IPS-18a (cell line): ENCODE data around the gene GAB2.

Source experiments
- H3K27ac ChIP-seq: one replicate; pipeline ENCODE4 v1.5.1; 2013; ENCODE audit warnings: low read length
- H3K27me3 ChIP-seq: one replicate; pipeline ENCODE4 v1.6.1; 2013; ENCODE audit warnings: mild to moderate bottlenecking, low read length; ENCODE audit not compliant: control insufficient read depth, insufficient read depth
- H3K36me3 ChIP-seq: one replicate; pipeline ENCODE4 v1.6.1; 2013; ENCODE audit warnings: low read depth, low read length; ENCODE audit not compliant: control insufficient read depth
- H3K4me1 ChIP-seq: one replicate; pipeline ENCODE4 v1.6.1; 2013; ENCODE audit warnings: low read depth, low read length; ENCODE audit not compliant: control insufficient read depth
- H3K4me3 ChIP-seq: one replicate; pipeline ENCODE4 v1.5.1; 2013; ENCODE audit warnings: low read length
- H3K9ac ChIP-seq: one replicate; pipeline ENCODE4 v1.6.1; 2013; ENCODE audit warnings: mild to moderate bottlenecking, low read length, moderate library complexity
- H3K9me3 ChIP-seq: one replicate; pipeline ENCODE4 v1.6.1; 2013; ENCODE audit warnings: low read depth, low read length; ENCODE audit not compliant: control insufficient read depth

The GAB2 gene

DNA sequence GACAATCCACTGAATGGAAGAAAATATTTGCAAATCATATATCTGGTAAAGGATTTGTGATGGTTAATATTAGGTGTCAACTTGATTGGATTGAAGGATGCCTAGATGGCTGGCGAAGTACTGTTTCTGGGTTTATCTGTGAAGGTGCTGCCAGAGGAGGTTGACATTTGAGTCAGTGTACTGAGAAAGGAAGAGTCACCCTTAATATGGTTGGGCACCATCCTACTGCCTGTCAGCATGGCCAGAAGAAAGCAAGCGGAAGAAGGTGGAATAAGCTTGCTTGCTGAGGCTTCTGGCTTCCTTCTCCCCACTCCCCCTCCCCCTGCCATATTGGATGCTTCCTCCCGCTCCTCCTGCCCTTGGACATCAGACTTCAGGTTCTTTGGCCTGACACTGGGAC lies 101.9 kb downstream of the GAB2 start:
- no peaks in the 10 kb centered on the region for H3K9me3 ChIP-seq
- no peaks in the 10 kb centered on the region for H3K36me3 ChIP-seq
- no peak overlapping the region for H3K4me3 ChIP-seq
- H3K9ac ChIP-seq, result no peak overlapping the region
- H3K27ac ChIP-seq, result no peak overlapping the region
- H3K4me1 ChIP-seq, result no peaks in the 10 kb centered on the region
- H3K27me3 ChIP-seq, result no peaks in the 10 kb centered on the region

DNA sequence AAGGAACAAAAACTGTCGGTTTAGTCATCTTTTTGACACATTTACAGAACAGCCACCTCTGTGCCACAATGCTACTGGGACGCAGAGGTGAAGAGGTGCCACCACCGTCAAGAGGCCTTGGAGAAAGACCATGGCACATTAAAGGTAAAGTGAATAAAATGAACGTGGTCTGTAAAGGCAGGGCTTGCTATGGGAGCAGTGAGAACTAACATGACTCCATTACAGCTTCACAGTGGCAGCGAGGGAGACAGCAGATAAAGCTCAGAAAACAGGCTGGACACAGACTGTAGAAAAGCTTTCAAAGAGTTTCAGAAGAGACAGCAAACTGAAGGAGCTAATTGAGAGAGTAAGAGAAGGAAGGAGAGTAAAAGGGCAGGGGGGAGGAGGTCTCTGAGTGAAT lies 102.9 kb downstream of the GAB2 start:
- H3K9me3 ChIP-seq, result no peaks in the 10 kb centered on the region
- no peaks in the 10 kb centered on the region for H3K36me3 ChIP-seq
- H3K9ac ChIP-seq, result no peak overlapping the region

DNA sequence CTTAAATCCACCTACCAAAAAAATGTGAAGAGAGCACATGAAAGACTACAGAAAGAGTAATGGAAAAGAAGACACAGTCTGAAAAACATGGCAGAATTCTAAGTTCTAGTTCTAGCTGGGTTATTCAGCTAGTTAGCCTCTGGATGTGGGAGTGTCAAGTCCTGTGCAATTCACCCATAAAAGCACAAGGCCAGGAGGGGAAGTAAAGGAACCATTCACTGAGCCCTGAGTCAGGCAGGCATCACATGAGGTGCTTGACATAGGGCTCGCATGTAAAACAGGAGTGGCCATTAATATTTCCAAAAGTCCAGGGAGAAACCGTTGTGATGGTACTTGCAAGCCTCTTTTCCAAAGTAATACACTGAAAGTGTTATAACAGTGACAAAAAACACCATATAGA lies 103.7 kb downstream of the GAB2 start:
- H3K36me3 ChIP-seq, result no peaks in the 10 kb centered on the region
- H3K9me3 ChIP-seq, result no peaks in the 10 kb centered on the region
- H3K4me3 ChIP-seq, result no peak overlapping the region
- H3K27me3 ChIP-seq, result no peaks in the 10 kb centered on the region
- no peaks in the 10 kb centered on the region for H3K4me1 ChIP-seq
- no peak overlapping the region for H3K9ac ChIP-seq
- no peak overlapping the region for H3K27ac ChIP-seq

More for the DNA sequence above, 102.9 kb downstream of the GAB2 start:
- no peak overlapping the region for H3K27ac ChIP-seq
- no peak overlapping the region for H3K4me3 ChIP-seq
- H3K4me1 ChIP-seq, result no peaks in the 10 kb centered on the region
- no peaks in the 10 kb centered on the region for H3K27me3 ChIP-seq

DNA sequence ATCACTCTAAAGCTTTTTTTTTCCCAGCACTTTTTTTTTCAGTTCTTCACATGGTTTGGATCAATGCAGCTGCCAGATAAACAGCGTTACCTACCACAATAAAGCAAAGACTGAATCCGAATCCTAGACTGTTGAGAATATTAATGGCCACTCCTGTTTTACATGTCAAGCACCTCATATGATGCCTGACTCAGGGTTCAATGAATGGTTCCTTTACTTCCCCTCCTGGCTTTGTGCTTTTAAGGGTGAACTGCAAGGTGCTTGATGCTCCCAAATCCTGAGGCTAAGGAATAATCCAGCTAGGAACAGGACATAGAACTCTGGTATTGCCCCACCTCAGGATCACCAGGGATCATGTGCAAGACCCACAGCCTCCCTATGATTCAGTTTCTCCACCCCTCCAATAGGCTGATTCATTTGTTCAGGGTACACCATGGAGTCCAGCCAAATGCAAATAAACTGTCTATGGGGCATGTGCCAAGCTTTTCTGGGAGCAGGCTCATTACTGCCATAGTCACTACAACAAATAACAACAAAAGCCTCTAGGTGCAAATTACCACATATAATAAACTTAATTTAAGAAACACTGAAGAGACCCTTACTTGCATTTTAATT lies 104.3 kb downstream of the GAB2 start:
- H3K4me3 ChIP-seq, result no peak overlapping the region
- H3K36me3 ChIP-seq, result no peaks in the 10 kb centered on the region
- H3K27me3 ChIP-seq, result no peaks in the 10 kb centered on the region
- no peak overlapping the region for H3K9ac ChIP-seq
- H3K9me3 ChIP-seq, result no peaks in the 10 kb centered on the region
- H3K27ac ChIP-seq, result no peak overlapping the region
- H3K4me1 ChIP-seq, result no peaks in the 10 kb centered on the region

DNA sequence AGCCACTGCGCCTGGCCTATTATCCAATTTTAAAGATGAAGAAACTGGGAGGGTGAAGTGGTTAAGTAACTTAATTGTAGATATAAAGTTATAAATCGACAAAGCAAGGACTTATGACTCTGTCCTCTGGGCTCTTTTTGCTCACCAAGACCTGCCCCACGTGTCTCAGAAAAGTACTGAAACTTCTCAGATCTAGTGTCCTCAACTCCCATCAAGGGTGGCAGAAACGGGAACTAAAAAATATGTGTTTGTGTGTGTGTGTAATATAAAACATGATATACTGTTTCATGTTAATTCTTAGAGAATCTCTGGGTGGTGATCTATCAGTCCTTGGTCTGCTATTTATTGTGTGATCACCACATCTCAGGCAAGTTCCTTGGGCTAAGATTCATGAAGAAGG lies 104.9 kb downstream of the GAB2 start:
- Histone ChIP-seq H3K9ac (no peak overlapping the region), H3K4me3 (no peak overlapping the region), H3K4me1 (no peaks in the 10 kb centered on the region), H3K27ac (no peak overlapping the region), H3K9me3 (no peaks in the 10 kb centered on the region), H3K27me3 (no peaks in the 10 kb centered on the region), H3K36me3 (no peaks in the 10 kb centered on the region)

DNA sequence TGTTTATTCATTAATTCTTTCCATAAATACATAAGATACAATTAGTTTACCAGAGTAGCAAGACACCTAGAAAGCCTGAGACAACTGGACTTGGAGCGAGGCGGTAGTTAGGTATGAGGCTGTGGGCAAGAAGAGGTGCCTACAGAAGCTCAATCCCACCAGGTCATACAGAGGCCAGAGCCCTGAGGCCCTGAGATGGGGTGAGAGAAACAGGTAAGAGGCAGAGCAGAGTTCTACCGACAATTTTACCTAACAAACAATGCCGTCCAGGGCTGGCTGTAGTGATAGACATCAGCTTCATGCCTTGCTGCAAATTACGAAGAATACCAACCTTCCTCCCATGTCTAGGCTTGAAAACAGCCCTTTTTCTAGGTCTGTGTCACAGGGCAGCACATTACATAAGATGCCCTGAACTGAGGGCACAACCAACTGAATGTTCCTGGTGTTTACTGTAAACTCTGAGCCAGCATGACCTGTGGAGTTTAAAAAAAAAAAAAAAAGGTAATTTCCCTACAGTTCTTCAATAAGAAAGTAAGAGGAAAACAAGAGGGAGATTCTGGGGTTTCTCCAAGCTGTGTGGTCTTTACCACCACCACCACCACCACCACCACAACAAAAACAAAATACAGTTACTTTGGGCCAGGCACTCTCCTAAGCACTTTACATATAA lies 105.8 kb downstream of the GAB2 start:
- no peaks in the 10 kb centered on the region for H3K27me3 ChIP-seq
- no peak overlapping the region for H3K27ac ChIP-seq
- no peaks in the 10 kb centered on the region for H3K4me1 ChIP-seq
- no peaks in the 10 kb centered on the region for H3K9me3 ChIP-seq
- no peak overlapping the region for H3K9ac ChIP-seq
- no peak overlapping the region for H3K4me3 ChIP-seq
- H3K36me3 ChIP-seq, result no peaks in the 10 kb centered on the region

DNA sequence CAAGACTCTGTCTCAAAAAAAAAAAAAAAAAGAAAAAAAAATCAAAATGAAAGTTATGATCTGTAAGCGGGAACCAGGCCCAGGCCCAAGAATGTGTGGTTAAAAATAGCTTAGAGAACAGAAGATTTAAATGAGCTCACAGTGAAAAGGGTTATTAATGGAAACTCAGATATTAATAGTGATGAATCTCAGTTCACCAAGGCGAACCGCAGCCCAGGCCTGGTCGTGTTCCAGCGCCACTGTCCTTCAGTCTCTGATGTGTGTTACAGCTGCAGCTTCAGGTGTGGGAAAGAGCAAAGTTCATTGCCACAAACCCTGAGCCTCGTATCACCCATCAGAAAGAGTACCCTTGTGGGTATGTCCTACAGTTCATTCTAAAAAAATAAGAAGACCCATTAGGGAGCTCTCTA lies 107.1 kb downstream of the GAB2 start:
- Histone ChIP-seq H3K4me1 (no peaks in the 10 kb centered on the region), H3K27ac (no peak overlapping the region), H3K27me3 (no peaks in the 10 kb centered on the region), H3K36me3 (no peaks in the 10 kb centered on the region), H3K9me3 (no peaks in the 10 kb centered on the region), H3K9ac (no peak overlapping the region), H3K4me3 (no peak overlapping the region)

DNA sequence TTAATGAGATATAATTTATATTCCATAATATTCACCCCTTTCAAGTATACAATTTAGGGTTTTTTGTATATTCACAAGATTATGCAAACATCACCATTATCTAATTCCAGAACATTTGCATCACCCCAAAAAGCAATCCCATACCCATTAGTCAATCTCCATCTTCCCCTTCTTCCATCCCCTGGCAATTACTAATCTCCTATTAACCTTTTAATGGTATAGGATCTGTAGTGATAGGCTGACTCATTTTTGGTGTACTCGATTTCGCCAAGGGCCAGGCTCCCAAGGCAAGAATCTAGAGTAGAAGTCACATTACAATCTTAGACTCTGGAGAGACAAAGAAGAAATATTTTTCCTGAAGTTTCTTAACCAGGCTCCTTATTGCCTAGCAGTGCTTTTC lies 113.4 kb downstream of the GAB2 start:
- no peaks in the 10 kb centered on the region for H3K27me3 ChIP-seq
- H3K9ac ChIP-seq, result no peak overlapping the region
- H3K4me3 ChIP-seq, result no peak overlapping the region
- no peaks in the 10 kb centered on the region for H3K36me3 ChIP-seq
- H3K27ac ChIP-seq, result no peak overlapping the region
- no peaks in the 10 kb centered on the region for H3K9me3 ChIP-seq
- H3K4me1 ChIP-seq, result no peaks in the 10 kb centered on the region

DNA sequence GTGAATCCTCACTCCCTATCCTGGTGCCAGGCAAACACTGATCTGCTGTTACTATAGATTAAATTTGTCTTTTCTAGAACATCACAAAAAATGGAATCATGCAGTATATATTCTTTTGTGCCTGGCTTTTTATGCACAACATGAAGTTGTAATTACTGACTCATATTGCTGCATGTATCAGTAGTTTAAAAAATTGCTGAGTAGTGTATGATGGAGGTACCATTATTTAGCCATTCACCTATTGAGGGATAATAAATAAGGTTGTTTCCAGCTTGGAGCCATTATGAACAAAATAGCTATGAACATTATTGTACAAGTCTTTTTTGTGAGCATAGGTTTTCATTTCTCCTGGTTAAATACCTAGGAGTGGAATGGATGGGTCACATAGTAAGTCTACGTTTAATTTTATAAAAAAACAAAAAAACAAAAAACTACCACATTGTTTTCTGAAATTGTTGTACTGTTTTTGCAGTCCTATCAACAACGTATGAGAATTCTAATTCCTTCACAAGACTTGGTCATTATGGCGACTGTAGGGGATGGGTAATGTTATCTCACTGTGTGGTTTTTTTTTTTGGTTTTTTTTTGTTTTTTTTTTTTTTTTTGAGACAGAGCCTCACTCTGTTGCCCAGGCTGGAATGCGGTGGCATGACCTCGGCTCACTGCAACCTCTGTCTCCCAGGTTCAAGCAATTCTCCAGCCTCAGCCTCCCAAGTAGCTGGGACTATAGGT lies 117.3 kb downstream of the GAB2 start:
- H3K27ac ChIP-seq, result no peak overlapping the region
- H3K36me3 ChIP-seq, result no peaks in the 10 kb centered on the region
- no peak overlapping the region for H3K4me3 ChIP-seq
- no peaks in the 10 kb centered on the region for H3K4me1 ChIP-seq
- H3K9me3 ChIP-seq, result no peaks in the 10 kb centered on the region
- no peak overlapping the region for H3K9ac ChIP-seq
- H3K27me3 ChIP-seq, result no peaks in the 10 kb centered on the region

DNA sequence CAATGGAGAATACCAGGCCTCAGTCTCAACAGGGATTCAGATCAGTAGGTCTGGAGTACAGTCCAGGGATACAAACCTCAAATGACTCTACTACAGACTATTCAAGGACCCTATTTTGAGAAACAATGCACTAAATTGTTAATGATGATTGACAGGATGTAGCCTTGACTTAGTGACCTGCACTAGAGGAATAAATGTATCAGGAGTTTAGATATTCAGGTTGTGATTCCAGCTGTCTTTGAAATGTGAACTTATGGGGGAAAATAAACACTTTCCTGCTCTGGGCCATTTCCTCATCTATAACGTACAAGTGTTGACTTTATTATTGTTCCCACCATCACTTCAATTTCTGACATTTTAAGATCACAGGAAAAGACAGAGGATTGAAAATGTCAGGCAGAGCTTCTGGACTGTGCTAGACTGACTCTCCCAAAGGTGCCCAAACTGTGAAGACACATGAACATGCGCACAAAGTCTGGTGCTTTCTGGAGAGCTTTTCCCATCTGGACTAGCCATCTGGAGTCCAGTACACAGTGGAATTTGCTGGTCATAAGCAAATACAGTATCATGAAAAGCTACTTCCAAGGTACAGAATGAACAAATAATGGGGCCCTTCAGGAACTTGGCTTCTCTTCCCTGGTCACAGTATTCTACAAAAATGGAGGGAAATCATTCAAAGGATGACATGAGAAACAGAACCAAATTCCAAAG lies 118.5 kb downstream of the GAB2 start:
- no peak overlapping the region for H3K4me3 ChIP-seq
- H3K36me3 ChIP-seq, result no peaks in the 10 kb centered on the region
- H3K27ac ChIP-seq, result no peak overlapping the region
- H3K27me3 ChIP-seq, result no peaks in the 10 kb centered on the region
- H3K9ac ChIP-seq, result no peak overlapping the region
- H3K4me1 ChIP-seq, result no peaks in the 10 kb centered on the region
- H3K9me3 ChIP-seq, result no peaks in the 10 kb centered on the region

DNA sequence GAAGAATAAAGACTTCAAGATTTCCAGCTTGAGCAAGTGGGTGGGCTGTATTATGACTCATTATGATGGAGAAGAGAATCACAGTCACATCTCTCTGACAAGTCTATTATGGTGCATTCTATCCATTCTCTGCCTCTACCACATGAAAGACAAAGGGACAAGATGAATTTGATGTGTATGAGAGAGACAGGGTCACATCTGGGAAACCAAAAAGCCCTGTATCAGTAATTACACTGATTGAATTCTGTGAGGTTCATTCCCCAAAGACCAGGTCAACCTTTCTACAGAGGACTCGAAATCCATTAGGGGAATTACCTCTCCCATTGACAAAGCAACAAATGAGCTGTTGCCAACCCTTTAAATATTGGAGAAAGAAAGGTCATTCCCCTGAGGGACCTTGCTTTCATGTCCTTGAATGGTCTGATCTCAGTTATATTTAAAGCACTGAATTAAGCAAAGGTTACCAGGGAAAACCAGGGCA lies 119.3 kb downstream of the GAB2 start:
- no peaks in the 10 kb centered on the region for H3K27me3 ChIP-seq
- no peaks in the 10 kb centered on the region for H3K4me1 ChIP-seq
- no peak overlapping the region for H3K27ac ChIP-seq
- H3K4me3 ChIP-seq, result no peak overlapping the region
- no peaks in the 10 kb centered on the region for H3K36me3 ChIP-seq
- H3K9me3 ChIP-seq, result no peaks in the 10 kb centered on the region
- no peak overlapping the region for H3K9ac ChIP-seq
